GM18499 (cell line): Measurements from ENCODE around the gene MAGI1.

Experiments used
- ATAC-seq: cut with Tn5 transposase; IDR thresholded peaks from one replicate; pipeline ENCODE4 v1.9.1; 2021; ENCODE audit warnings: moderate number of reproducible peaks; ENCODE audit not compliant: insufficient read depth, unreplicated experiment

MAGI1 gene

GRCh38 chr3:65368866-65369265 lies 669.9 kb downstream of the MAGI1 start:
- ATAC-seq: no peak

- no peak for ATAC-seq
These were observed 676.0 kb downstream of the MAGI1 start for GRCh38 chr3:65362688-65363087.

- no peak for ATAC-seq
These were observed 677.3 kb downstream of the MAGI1 start for GRCh38 chr3:65361448-65361847.

DNA sequence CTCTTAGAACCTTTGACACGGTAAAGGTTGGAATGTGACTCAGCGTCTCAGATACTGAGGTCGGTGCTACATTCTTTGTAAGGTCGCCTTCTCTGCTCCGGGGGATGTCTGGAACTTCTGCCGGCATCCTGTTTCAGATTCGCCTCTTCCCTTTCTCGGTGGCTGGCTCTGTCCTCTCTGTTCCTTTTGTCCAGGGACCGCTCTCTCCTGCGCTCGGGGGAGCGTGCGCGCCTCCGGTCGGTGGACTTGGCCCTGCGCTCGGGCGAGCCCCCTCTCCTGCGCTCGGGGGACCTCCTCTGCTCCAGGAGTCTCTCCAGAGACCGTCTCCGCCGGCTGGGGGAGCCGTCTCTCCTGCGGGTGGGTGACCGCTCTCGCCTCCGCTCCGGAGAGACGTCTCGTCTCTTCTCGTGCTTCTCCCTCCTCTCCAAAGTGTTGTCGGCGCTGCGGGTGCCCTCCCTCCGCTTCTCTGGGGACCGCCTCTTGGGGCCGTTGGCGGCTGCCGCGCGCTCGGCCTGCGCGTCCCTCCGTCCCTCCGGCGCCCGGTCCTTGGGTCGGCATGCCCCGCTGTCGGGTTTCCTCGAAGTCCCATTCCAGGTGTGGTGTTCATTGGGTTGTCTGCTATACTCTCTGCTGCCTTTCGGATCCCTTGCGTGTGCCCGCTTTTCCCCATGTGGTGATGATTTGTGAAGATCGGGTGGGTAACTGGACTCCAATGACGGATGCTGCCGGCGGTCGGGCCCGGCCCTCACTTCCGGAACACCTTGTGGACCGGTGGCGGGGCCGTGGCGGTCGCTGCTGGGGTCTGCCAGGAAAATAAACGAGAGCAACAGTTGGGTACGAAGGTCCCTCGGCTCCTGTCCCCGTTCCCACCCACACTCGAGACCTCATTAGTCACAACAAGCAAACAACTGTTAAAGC lies 682.1 kb downstream of the MAGI1 start:
- no peak for ATAC-seq

DNA sequence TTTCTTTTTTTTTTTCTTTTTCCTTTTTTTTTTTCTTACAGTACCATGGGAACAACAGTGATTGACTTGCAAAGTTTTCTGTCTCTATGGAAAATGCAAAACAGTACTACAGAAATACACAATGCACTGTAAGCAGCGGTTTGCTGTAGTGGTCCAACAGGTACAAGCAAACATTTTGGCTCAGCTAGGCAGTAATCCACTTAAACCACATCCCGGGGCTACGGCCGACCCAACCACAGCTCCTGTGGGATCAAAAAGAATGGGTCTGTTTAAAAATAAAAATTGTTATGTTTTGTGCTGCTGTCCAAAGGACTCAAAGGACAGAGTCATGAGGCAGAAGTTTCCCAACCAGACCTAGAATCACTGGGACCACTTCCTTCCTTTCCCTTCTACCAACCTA lies 683.8 kb downstream of the MAGI1 start:
- no peak for ATAC-seq

DNA sequence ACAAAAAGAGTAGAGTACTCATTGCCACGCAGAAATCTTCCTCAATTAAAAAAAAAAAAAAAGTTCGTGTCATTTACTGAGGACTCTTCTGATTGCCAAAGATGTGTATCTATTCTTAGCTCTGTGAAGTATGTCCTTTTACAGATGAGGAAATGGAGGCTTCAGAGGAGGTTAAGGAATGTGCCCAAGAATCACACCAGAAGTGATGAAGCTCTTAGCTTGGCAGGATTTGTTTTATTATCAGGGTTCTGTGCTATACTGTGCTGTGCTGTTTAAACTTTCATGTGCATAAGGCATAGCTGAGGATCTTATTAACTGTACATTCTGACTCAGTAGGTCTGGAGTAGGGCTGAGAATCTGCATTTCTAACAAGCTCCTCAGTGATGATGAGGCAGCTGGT lies 685.8 kb downstream of the MAGI1 start:
- no peak for ATAC-seq

- no peak for ATAC-seq
These were observed 687.0 kb downstream of the MAGI1 start for GRCh38 chr3:65351753-65352152.

DNA sequence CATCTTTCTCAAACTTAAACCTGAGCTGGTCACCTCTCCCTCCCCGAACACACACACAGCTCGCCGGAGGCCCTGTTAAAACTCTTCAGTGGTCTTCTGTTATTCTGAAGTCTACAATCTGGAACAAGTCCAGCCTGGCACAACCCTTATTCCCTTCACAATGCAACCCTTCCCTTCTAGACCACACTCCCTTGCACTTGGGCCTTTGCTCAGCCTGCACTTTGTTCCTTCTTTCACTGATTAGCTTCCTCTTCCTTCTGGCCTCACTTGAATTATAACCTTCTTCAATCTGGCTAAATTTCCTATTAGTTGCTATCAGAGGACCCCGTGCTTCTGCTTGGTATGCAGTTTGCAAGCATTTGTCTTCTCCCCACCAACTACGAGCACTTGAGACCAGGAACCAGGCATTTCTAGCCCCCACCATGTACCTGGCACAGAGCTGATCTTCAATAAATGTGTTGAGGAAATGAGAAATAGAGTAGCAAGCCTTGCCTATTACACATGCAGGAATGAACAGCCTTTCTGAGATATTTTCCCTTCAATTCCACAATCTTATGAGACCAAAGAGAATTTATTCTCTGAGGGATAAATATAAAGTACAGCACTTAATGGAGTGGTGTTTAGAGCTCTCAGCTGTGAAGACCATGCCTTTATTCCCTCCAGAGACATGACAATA lies 687.8 kb downstream of the MAGI1 start:
- no peak for ATAC-seq

GRCh38 chr3:65348398-65348995 lies 690.2 kb downstream of the MAGI1 start:
- no peak for ATAC-seq

GRCh38 chr3:65347166-65347565 lies 691.6 kb downstream of the MAGI1 start:
- no peak for ATAC-seq

DNA sequence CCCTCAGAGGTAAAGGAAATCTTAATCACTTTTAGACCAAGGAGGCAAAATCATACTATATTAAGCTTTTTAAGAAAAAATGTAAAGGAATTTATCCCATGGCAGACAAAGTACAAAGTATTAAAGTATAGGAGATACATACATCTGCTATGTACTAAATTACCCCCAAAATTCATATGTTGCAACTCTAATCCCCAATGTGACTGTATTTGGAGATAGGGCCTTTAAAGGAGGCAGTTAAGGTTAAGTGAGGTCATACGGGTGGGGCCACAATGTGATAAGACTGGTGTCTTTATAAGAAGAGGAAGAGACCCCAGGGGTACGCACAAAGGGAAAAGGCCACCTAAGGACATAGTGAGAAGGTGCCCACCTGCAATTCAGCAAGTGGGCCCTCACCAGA lies 693.9 kb downstream of the MAGI1 start:
- ATAC-seq: no peak

DNA sequence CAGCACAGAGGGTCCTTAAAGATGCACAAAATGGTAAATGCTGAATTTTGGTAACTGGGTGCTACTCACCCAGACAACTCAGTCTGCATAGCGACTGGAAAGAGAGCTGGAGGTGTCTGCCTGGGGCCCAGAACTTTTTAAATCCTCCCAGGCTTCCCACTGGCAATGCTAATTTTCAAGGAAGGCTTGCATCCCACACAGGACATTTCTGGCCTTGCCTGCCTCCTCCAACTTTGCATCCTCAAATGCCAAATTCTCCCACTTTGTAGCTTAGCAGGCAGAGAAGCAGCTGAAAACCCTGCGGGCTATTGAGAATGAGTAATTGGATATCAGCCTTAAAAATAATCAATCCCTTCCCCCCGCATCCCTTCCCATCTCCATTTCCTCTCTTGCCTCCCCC lies 694.3 kb downstream of the MAGI1 start:
- ATAC-seq: no peak

DNA sequence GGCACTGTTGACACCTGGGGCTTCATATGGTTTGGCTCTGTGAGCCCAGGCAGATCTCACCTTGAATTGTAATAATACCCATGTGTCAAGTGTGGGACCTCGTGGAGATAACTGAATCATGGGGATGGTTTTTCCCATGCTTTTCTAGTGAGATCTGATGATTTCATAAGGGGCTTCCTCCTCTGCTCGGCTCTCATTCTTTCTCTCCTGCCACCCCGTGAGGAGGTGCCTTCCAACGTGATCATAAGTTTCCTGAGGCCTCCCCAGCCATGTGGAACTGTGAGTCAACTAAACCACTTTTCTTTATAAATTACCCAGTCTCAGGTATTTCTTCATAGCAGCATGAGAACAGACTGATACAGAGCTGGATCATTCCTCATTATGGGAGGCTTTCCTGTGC lies 695.0 kb downstream of the MAGI1 start:
- no peak for ATAC-seq

DNA sequence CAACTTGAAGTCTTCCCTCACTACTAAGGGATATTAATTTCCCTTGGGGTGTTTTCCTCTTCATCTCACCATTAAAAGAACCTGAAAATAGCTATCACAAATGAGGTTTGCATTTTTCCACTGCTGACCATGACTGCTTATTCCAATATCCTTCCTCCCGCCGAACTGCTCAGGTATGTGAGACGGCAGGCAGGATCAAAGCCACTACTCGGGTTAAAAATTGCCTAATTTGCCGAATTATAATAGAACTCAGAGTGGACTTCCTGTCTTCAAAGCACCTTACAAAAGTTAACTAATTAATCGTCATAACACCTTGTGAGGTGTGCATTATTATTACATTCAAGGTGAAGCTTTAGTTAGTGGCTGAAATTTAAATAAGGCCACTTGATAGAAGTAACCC lies 695.7 kb downstream of the MAGI1 start:
- no peak for ATAC-seq

- no peak for ATAC-seq
These were observed 696.5 kb downstream of the MAGI1 start for GRCh38 chr3:65342084-65342683.

DNA sequence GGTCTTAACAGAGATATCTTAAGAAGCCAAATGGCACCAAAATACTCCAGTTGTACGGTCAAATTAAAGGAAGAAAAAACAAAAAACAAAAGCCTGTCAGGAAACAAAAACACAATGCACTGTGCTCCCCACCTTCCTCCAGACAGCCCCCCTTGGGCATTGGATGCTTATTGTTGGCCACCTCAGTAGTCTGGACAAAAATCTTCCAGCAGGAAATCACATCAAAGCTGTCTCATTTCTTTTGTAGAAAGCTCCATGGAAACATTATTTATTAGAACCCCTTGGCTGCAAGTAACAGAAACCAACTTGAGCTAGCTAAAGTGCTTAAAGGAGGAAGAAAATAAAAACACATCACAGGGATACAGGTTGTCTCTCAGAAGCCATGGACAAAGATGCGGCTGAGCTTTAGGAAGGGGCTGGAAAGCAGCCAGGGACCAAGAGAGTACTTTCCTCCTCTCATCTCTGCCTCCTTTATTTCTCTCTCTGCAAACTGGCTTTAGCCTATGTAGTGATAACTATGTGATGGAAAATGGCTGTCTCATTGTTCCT lies 699.5 kb downstream of the MAGI1 start:
- ATAC-seq: no peak

DNA sequence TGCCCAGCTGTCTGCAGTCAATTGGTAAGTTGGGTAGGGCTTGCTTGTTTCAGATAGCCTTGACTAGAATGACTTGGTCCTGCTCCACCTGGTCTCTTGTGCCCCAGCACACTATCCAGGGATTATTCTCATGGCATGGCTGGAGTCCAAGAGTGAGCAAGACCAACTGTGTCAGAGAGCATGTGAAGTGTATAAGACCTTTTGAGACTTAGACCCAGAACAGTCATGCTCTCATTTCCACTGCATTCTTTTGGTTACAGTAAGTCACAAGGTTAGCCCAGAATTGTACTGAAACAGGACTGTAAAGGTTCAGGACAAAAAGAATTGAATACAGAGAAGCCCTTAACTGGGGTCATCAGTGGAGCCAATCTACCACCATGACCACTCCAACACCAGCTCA lies 700.1 kb downstream of the MAGI1 start:
- ATAC-seq: no peak

DNA sequence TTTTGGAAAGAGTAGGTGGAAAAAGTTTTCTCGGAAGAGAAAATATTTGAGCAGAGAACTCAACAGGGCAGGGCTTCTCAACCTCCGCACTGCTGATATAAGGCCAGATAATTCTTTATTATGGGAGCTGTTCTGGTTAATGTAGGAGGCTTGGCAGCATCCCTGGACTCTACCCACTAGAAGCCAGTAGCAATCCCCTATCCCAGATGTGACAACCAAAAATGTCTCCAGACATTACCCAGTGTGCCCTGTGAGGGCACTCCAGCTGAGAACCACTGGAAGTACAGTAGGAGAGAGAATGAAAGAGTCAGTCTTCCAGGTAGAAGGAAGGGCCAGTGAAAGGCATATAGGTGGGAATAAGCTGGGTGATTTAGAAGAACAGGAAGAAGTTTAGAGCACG lies 703.1 kb downstream of the MAGI1 start:
- ATAC-seq: no peak

- no peak for ATAC-seq
These were observed 704.6 kb downstream of the MAGI1 start for GRCh38 chr3:65334045-65334665.

- ATAC-seq: no peak
These were observed 707.0 kb downstream of the MAGI1 start for GRCh38 chr3:65331730-65332129.
